GM21367 (cell line): Measurements from ENCODE around the gene HCRTR1.

Experiments used
- ATAC-seq: cut with Tn5 transposase; IDR thresholded peaks from one replicate; pipeline ENCODE4 v1.9.1; 2021; ENCODE audit not compliant: unreplicated experiment

Gene HCRTR1

DNA sequence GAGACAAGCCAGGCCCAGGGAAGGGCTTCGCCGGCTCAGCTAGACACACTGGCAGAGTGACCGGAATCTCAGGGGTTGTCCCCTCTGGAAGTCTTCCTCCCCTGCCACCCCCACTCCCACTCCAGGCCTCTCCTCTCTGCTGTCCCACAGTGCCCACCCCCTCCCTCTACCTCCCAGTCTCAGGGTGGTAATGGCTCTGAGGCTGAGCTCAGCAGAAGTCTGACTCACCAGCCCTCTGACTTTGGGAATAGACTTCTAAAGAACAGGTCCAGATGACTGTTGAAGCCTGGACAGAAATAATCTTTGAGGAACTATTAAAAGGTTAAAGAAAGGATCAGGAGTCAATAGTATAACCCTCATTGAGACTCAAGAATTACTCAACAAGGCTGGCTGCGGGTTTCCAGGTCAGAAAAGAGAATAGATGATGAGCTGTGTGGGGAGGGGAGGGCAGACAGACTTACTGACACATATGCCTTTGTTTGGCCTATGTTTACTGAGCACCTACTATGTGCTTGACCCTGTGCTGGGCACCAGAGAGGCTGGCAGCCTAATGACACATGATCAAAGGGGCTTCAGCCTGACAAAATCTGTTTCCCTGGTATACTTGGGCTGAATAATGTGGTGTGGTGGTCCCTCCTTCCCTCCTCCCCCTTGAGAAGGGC is 8.2 kb downstream of the HCRTR1 start:
- ATAC-seq: no peak

DNA sequence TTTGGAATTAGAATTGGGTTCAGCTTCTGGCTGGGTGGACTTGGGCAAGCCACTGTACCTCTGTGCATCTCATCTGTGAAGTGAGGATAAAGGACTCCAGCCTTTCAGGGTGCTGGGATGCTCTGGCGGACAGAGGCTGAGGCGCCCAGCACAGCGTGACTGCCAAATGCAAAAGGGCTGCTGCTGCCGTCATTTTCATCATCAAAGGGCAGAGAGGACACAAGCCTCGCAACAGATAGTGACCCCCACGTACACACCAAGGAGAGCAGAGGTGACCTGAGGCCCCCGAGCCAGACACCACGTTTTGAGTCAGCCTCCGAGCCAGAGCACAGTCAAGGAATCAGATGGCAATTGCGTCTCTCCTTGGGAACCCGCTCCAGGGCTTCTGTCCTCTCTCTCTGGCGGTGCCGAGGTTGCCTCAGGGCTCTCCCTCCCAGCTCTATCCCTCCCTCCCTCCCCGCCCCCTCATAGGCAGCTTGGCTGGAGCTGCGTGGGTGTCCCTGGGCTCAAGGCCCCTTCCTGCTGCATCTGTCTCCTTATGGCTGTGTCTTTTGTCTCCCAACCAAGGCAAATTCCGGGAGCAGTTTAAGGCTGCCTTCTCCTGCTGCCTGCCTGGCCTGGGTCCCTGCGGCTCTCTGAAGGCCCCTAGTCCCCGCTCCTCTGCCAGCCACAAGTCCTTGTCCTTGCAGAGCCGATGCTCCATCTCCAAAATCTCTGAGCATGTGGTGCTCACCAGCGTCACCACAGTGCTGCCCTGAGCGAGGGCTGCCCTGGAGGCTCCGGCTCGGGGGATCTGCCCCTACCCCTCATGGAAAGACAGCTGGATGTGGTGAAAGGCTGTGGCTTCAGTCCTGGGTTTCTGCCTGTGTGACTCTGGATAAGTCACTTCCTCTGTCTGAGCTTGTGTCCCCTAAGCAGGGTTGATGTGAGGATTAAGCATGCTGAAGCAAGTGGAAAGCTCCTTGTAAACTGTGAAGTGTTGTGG is 9.0 kb downstream of the HCRTR1 start:
- ATAC-seq: no peak

DNA sequence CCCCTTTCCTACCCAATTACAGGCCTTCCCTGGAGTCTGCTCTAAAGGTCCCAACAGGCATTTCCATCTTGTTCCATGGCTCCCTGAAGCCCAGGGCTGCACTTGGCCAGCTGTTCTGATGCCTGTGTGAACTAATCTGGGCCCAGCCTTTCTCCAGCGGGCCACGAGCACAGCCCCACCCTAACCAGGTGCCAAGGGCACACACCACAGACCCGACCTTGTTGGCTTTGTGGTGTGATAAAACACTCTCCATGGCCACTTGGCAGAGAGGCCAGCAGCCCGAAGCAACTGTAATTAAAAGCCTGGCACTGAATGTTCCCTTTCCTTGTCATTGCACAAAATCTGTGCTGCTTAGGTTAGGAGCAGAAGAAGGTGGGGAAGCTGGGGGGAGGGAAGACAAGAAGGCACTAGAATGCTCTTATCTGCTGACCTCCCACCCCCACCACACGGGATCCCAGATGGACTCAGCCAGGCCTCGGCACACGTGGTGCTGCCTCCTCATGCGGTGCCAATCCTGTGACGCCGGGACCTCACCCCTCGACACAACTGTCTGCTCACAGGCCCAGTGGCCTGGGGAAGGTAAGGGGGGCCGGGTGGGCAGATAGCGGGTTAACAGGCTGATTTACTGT is 9.9 kb downstream of the HCRTR1 start:
- no peak for ATAC-seq

DNA sequence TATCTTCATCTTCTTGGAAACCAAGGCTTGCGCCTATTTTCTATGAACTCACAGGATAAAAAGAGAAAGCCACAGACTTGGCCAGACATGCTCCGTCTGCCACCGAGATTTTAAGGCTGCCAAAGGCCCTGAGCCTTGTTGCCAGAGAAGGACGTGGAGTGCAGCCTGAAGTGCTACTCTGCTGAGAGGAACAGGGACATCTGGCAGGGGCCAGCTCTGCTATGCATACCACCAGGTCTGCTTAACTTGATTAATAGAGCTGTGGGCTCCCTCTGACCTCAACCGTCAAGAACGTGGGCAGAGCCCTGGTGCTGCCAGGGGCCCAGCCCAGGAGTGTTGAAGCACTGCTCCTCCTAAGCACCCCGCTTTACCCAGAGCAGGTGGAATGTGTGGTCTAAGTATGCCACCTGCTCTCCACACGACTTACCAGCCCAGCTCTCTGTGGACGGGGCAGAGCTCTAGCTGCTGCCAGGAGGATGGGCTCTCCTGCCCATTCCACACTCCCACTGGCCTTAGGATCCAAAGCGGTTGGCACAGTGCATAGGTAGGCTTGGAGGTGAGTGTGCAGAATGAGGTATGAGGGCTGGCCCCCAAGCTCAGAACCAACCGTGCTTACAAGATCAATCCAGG is 10.6 kb downstream of the HCRTR1 start:
- no peak for ATAC-seq

DNA sequence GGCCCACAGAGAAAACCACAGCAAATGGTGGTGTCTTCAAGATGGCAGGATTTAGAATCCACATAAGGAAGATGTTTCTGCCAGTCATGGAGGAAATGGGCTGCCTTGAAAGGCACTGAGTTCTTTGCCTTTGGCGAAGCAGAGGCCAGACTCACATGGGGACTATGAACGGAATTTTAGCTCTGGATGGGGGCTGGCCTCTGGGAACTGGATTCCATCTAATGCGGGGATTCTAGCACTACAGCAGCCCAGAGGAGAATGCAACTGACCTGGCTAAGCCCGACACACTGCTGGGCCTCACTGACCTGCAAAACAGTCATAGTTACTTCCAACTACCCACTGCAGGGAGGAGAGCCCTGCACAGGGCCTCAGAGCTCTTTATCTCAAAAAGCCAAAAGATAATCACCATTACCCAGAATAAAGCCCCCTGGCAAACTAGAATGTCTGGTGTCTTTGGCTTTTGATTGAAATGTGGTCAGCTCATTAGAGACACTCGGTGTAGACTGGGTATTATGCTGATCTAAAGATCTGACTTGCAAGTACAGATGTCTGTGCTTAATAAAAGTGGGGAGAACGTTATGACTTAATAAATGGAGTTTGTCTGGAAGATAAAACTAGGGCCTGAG is 11.6 kb downstream of the HCRTR1 start:
- ATAC-seq: no peak

DNA sequence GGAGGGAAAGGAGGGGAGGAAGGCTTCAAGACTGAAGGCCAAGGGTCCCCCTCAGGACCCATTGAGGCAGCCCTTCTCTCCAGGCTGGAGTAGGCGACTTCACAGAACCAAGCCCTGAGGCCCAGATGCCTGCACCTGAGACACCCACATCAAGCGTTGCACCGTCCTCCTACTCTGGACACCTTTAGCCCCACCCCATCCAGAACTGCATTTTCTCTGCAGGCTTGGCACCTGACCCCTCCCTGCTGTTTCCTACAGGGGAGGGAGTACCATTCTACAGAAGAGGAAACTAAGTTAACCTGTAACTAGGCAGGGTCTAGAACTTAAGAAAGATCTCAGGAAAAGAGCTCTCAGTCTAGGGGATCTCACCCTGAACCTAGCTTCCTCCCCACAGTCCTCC is 15.2 kb downstream of the HCRTR1 start:
- no peak for ATAC-seq

DNA sequence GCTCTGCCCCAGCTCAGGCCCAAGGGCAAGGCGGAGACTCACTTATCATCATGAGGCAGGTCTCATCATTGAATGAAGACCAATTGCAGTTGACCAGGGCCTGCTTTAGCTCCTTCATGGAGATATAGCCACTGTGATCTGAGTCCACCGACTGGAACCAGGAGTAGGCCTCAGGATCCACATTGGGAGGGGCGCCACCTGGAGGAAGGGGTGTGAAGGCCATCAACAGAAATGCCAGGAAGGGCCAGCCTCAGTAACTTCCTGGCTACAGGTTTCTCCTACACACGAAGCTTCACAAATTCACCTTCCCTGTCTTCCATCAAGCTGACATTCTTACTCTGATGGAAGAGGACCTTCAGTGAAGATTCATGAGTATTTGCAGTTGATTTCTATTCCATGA is 15.6 kb downstream of the HCRTR1 start:
- no peak for ATAC-seq

DNA sequence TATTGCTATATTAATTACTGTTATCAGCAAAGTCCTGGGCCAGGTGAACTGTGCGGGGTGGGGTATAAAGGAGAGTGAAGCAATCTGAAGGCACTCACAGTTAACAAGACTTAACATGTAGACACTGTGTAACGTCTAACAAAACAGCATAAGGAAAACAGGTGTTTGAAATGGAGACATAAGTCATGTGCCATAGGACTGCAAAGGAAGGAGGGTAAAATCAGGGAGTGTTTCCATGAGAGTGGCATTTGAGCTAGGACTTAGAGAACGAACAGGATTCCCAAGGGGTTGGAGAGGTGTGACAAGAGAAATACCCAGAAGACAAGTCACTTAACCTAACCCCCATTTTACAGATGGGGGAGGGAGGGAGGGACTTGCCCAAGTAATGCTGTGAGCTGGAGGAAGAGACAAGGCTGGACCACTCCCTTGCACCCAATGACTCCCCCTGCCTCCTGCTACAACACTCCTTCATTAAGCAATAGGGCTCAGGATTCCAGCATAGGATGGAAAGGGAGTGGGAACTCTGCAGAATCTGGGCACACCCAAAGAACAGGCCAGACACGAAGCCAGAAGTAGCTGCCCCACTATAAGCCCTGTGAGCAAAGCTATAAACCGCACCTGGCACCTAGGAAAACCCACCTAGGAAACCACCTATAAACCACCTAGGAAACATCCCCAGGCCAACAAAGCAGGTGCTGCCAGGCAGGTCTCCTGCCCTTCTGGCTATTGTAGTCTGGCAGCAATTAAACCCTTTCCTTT is 20.6 kb downstream of the HCRTR1 start:
- ATAC-seq: no peak

DNA sequence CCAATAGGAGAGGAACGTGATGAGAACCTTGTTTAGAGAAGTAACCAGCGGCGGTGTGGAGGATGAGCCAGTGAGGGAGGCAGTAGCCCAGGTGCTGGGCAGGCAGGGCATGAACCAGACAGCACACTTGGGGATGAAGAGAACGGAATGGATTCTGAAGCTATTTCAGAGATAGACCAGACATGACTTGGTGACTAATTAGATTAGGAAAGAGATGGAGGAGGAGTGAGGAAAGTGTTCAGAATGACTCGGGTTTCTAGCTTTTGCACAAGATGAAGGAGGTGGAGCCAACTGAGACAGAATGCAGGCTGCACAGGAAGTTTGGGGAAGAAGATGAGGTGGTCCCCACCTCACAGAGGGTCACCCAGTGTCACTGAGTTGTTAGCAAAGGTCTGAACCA is 22.1 kb downstream of the HCRTR1 start:
- ATAC-seq: no peak

DNA sequence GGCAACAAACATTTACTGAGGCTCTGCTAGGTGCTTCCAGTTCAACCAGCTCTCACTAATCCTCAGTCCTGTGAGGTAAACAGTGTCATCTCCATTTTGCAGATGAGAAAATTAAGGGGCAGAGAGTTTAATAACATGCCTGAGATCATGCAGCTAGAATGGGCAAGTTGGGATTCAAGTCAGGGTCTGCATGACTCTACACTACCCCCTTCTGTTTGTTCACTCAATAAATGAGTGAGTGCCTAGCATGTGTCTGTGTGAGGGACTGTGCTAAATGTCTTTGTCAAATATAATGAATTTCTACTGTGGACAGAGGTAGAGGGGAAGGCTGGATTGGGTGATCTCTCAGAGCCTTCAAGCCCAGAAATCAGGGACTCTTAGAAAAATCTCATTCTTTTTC is 22.7 kb downstream of the HCRTR1 start:
- ATAC-seq: no peak

DNA sequence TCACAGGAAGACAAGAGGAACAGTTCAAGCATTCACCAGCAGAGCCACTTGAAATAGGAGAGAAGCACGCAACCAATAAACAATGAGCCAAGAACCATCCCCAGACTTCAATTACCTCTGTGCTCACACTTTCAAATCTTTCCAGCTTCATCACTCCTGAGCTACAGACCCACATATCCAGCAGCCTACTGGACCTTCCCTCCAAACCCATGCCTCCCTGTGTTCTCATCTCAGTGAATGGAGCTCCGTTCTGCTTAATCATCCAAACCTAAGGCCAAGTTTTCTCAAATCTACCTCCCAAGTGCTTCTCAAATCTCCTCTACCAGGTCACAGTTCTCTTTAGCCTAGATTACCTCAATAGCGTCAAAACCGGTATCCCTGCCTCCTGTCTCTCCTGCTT is 23.5 kb downstream of the HCRTR1 start:
- no peak for ATAC-seq

DNA sequence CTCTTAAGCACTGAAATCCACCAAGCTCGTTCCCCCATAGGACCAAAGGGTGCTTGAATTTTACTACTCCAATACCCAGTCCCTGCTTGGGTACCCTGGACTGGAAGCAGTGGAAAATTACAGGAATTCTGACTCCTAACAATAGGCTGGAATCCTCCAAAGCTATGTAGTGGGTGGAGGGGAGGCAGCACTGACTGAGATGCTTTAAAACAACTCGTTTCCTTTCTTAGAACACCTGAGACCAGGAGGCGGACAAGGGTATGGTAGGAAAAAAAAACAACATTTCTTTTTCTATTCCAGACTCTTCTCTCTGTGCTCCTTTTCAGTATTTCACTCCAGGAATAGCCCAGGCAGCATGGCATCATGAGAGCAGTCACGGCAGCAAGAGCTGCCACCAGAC is 24.9 kb downstream of the HCRTR1 start:
- ATAC-seq: no peak

DNA sequence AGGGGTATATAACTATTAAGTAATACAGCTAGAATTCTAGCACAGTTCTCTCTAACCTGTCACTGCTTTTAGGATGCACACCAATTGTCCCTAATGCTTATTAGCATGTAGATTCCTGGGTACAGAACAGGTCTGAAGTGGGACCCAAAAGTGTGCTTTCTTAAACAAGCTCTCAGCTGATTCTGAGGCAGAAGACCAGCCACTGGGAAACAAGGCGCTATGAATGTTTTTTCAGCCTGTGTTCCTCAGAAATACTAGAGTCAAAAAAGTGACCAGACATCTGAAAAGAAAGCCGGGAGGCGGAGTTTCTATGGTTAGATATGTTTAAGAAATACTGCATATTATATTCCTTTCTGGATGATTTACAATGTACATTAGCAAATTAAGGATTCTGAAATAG is 25.4 kb downstream of the HCRTR1 start:
- ATAC-seq: no peak

DNA sequence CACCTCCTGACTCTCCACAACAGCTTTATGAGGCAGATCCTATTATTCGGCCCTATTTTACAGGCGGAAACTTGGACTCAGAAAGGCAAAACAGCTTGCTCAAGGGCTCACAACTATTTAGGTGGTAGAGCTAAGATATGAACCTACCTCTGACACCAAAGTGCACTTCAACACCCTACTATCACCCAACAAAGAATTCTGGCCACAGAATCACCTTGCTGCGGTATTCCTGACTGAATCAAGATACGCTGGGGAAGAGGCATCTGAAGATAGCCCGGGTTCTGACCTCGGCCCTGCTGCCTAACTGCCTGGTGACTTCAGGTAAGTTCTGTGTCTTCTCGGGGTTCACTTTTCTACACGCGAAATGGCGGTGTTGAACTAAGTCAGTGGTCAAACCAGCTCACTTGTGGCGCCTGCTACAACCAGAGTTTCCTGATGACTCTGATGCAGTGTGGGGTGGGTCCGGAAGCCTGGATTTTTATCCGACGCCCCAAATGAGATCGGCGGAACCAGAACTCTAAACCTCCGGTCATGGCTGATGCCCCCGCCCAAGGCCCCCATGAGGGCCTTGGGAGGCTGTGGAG is 26.6 kb downstream of the HCRTR1 start:
- no peak for ATAC-seq

DNA sequence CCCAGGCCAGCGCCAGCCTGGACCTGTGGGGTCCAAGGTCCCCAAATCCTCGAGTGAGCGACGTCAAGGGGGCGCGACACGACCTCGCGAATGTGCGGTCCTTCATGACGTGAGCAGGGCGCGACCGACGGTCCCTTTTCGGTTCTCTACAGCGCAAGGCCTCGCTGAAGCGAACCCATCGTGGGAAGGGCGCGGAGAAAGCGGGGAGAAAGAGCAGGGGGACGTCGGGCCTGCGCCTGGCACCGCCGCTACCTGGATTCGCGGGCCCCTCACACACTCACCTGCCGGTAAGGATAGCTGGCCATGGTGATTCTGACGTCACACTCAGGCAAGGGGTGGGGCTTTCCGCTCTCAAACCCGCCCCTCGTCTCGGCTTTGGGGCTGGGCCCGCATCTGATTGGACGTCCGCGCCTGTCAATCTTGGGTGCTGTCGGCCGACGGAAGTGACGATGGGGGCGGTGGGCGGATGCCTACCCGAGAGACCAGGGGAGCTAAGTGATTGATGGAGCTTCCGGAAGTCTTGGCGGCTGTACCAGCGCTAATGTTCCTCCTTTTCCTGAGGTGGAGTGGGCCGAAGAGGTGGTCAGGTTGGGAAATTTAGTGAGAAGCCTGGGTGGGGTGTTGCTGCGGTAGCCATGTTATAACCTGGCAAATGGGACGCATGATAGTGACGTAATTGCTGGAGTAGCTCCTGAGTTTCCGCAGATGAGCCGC is 27.2 kb downstream of the HCRTR1 start, which contains the start of gene PEF1:
PEF1 (minus strand) TSS at position 317 of the 714 bp plus-strand sequence; CDS start at position 305, 12 bp downstream.
- ATAC-seq: peak; percentile 73

DNA sequence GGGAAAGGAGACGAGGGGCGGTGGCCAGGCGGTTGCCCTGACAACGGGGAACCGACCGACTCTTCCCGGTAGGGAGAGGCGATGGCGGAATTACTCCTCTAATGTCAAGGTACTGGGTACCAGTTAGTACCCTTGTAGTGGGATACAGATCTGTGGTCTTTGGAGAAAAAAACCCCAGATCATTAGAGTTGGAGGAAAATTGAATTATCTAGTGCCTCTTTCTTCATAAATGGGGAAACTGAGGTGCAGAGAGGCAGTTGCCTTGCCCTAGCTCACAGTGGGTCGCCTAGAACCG is 27.7 kb downstream of the HCRTR1 start:
- ATAC-seq: no peak

DNA sequence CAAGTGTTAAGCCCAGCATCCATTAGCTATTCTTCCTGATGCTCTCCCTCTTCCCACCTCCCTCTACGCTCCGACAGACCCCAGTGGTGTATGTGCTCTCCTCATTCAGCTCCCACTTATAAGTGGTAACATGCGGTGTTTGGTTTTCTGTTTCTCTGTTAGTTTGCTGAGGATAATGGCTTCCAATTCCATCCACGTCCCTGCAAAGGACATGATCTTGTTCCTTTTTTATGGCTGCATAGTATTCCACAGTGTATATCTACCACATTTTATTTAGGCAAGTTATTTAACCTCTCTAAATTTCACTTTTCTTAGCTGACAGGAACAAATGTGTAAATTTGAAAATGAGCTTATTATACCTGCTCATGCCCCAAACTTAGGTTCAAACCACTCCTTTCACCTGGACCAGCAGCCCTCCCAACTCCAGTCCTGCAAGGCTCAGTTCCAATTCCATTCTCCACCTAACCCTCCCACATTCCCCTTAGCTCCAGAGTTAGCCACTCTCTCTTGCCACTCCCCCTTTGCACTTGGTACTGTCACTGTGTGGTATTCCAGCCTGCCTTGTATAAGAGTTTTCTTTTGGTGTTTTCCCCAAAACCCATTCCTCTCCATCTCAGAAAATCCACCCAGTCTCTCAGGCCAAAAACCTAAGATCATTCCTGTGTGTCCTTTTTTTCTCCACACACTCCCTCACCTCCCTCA is 28.9 kb downstream of the HCRTR1 start:
- ATAC-seq: no peak

DNA sequence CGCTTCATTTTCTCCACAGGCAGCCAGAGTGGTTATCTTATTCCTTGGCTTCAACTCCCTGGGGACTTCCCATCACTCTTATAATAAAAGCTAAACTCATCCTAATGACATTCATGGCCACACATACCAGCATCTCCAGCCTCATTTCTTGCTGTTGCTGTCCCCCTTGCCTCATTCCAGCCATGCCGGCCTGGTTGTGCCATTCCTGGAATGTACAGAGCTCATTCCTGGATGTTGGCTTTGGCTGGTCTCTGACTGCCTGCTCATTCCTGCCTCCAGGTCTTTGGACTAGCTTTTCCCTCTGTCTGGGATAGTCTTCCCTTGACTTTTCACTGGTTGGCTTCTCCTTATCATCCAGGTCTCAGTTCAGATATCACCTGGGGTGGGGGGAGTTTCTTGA is 29.6 kb downstream of the HCRTR1 start:
- ATAC-seq: no peak

DNA sequence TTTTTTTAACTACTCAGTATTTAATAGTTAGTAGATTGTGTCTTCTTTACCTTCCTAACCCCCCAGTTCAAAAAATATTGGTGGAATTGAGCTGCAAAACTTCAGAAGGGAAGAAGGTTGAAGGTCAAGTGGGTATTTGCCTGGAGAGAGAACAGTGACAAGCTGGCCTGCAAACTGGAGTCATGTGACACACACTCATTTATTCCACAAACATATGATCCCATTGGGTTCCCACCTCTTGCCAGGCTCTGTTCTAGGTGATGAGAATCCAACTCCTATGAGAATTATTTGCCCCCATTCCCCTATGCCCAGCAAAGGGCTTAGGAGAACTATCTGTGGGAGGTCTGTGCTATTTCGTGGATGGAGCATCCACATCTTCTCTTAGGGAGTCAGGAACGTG is 30.7 kb downstream of the HCRTR1 start:
- ATAC-seq: no peak
